HG02970 (cell line): ENCODE measurements around the gene PPIA.
"Not testable (repeated sequence)": the region's sequence is repeated elsewhere in the genome, so short reads cannot be mapped to it uniquely, and the experiment has no call there.

Source experiments
- ATAC-seq: cut with Tn5 transposase; IDR thresholded peaks from one replicate; pipeline ENCODE4 v1.9.1; 2021; ENCODE audit warnings: mild to moderate bottlenecking, moderate library complexity, moderate number of reproducible peaks; ENCODE audit not compliant: unreplicated experiment, low FRiP score

Gene PPIA

GRCh38 chr7:44762726-44763522, 33.6 kb upstream of the PPIA start:
- no peak for ATAC-seq

GRCh38 chr7:44764081-44764480, 32.4 kb upstream of the PPIA start:
- no peak for ATAC-seq

- ATAC-seq = no peak
These were observed 31.6 kb upstream of the PPIA start for GRCh38 chr7:44764665-44765578.

- no peak for ATAC-seq
These were observed 30.7 kb upstream of the PPIA start for GRCh38 chr7:44765579-44766415.

DNA sequence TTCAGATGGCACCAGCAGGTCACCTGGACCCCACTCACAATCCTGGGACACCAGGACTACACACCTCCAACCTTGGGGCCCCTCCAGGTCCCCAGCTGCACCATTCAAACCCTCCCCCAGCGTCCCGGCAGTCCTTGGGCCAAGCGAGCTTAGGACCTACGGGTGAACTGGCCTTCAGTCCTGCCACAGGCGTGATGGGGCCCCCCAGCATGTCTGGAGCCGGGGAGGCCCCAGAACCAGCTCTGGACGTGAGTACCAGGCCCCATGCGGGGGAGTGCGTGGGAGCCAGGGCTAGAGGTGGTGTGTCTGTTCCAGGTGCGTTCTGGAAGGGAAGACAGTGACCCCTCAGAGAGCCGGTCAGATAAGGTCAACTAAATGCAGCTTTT, 30.1 kb upstream of the PPIA start:
- ATAC-seq = no peak

- no peak for ATAC-seq
These were observed 29.2 kb upstream of the PPIA start for GRCh38 chr7:44767134-44767911.

DNA sequence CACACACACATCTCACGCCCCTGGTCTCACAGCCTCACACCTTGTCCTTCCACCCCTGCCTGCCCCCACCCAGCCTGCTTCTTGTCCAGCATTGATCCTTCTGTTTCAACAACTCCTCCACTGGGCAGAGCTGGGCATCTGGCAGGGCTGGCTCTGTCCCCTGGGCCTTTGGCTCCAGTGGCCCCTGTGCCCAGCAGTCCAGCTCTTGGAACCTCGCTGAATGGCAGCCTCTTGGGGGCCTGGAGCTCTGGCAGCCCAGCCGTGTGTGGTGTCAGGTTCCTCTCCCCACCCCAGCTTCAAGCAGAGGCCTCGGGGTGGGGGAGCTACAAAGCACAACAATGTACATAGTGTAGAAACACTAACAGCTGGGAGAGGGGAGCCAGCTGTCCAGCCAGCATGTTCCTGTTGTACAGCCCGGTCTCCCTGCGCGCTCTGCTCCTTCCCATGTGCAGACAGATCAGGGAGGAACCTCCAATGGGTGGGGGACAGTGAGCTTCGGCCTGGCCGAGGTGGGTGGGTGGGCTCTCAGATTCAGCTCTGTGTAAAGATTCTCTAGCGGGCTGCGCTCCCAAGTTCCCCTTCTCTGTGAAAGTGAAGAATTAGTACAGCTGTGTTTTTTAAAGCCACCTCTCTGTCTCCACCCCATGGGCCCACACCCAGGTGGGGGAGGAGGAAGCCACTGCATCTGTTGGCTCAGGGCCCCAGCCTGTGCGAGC, 28.4 kb upstream of the PPIA start:
- no peak for ATAC-seq

GRCh38 chr7:44768628-44769371, 27.7 kb upstream of the PPIA start:
- no peak for ATAC-seq

- ATAC-seq = no peak
These were observed 27.1 kb upstream of the PPIA start for GRCh38 chr7:44769376-44769775.

DNA sequence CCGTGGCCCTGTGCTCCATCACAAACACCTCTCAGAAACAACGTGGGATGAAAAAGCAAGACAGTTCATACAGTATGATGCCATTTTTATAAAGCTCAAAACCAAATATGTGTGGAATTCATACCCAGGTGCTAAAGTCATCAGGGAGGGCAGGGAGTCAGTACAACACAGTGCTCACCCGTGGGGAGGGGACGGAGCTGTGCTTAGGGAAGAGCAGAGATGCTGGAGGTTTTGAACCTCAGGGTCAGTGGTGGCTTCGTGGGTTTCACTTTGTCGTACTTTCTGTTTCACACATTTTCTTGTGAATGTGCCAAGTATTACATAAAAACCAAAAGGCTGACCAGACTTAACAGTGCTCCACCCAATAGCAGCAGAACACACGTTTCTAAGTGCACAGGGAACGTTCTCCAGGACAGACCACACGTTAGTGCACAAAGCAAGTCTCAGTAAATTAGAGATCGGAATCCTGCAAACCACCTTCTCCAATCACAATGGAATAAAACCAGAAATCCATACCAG, 26.6 kb upstream of the PPIA start:
- no peak for ATAC-seq

GRCh38 chr7:44771358-44771757, 25.1 kb upstream of the PPIA start:
- ATAC-seq = no peak

DNA sequence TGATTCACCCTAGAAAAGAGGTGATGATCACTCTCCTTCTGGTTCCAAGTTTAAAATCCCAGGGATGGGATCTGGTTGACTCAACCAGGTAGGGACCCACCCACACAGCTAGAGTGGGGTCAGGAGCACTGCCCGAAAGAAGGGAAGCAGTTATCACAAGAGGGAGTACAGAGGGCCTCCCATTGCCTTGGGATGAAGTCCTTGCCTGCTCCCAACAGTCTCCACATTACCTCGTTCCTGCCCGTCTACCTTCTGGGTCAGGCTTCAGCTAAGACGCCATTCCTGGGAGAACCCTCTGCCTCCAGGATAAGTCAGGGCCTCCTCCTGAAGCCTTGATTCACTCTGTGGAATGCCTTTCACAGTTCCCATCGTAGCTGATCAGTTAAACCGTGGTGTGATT, 24.0 kb upstream of the PPIA start:
- no peak for ATAC-seq

- no peak for ATAC-seq
These were observed 23.6 kb upstream of the PPIA start for GRCh38 chr7:44772867-44773266.

DNA sequence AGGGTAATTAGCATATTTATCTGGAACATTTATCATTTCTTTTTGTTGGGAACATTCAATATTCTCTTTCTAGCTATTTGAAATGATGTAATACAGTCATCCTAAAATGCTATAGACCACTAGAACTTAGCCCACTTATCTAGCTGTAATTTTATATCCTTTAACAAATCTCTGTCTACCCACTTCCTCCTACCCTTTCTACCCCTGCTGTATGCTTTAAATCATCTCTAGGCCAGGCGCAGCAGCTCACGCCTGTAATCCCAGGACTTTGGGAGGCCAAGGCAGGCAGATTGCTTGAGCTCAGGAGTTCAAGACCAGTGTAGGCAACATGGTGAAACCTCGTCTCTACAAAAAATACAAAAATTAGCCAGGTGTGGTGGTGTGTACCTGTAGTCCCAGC, 22.0 kb upstream of the PPIA start:
- ATAC-seq = not testable (repeated sequence)

DNA sequence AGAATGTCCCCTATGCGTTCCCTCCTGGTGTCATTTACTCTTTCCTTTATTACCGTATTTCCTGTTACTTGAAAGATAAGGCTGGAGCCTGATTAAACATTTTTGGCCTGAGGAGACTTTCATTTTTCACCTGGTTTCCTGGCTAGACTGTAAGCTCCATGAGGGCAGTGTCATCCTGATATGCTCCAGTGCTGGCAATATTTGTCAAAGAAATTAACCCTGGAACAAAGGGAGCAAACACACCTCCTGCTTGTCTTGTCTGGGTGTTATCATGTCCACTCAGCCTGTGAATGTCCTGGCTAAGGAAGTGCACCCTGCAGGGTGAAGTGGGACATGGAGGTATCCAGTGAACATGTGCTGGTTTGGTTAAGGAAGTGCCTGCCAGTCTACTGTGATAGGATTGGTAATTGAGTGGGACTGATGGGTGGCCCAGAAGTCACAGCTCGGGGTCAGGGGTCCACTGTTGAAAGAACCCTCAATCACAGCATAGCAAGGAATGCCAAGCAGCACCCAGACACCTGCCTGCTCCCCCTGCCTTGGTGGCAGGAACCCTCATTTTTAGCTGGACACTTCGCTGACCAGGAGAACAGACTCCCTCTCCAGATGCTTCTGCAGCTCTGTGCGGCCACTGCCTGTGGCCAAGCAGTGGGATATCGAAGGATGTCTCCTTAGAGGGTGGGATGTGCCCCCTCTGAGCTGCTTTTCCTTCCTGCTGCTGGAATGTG, 20.9 kb upstream of the PPIA start:
- ATAC-seq = no peak

DNA sequence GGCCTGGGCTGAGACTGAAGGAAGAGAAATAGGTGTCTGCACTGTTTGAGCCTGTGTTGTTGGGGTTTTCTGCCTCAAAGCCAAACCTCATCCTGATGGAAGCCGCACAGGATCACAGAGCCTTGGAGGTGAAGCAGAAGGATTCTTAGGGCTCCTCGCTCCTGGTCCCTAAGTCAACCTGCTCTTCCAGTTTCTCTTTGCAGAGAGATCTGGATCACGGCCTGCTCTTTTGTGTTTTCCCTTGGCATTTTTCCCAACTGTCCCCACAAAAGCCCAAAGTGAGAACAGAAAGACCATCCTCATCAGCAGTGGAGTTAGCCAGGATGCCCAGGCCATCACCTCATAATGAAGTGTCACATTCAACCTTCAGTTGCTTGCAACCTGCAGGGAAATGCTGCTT, 20.3 kb upstream of the PPIA start:
- no peak for ATAC-seq

DNA sequence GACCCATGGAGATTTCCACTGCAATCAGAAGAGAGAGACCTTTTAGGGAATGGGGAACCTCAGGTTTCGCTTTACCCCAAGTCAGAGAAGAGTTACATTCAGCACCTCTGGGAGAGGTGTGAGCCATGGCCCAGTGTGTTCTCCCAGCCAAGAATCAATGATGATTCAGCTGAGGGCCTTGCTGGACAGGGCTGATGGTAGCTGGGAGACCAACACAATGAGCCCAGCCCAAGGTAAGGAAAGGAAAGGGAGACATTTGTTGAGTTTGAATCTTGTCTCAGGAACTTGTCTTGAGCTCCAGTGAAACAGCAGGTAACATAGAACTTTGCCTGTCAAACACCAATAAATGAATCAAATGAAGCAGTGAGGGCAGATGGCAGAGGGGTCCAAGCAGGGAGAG, 14.0 kb upstream of the PPIA start:
- no peak for ATAC-seq

- no peak for ATAC-seq
These were observed 13.1 kb upstream of the PPIA start for GRCh38 chr7:44783407-44783806.
